H9 (cell line): ENCODE data around the gene MPP7. TPM values are rescaled to one million over a fixed set of nuclear protein-coding genes. Genes with fewer than 3 reads are reported as not detected.

Experiments
- DNase-seq: peaks from one replicate; pipeline ENCODE4 v3.0.0-alpha.2; 2017
- H2AFZ ChIP-seq: one replicate; pipeline ENCODE4 v1.6.1; 2013; ENCODE audit warnings: mild to moderate bottlenecking, low read length, control low read depth, moderate library complexity
- H2AK5ac ChIP-seq: 2 replicates; pipeline ENCODE4 v1.6.1; 2013; ENCODE audit warnings: low read length, control low read depth, mixed read lengths; ENCODE audit not compliant: insufficient read length
- H2BK120ac ChIP-seq: one replicate; pipeline ENCODE4 v1.6.1; 2013; ENCODE audit warnings: low read depth, mild to moderate bottlenecking, low read length, control low read depth, inconsistent platforms; ENCODE audit not compliant: poor library complexity, severe bottlenecking
- H2BK12ac ChIP-seq: 2 replicates; pipeline ENCODE4 v1.6.1; 2013; ENCODE audit warnings: low read length, control low read depth, mixed read lengths, low read depth; ENCODE audit not compliant: insufficient read length
- H2BK15ac ChIP-seq: 2 replicates; pipeline ENCODE4 v1.6.1; 2013; ENCODE audit warnings: low read depth, low read length, control low read depth
- H2BK20ac ChIP-seq: one replicate; pipeline ENCODE4 v1.6.1; 2013; ENCODE audit warnings: low read depth, mild to moderate bottlenecking, low read length, control low read depth, inconsistent platforms; ENCODE audit not compliant: poor library complexity, severe bottlenecking
- H2BK5ac ChIP-seq: 2 replicates; pipeline ENCODE4 v1.6.1; 2013; ENCODE audit warnings: low read length, control low read depth, mixed read lengths; ENCODE audit not compliant: insufficient read length
- H3K14ac ChIP-seq: 2 replicates; pipeline ENCODE4 v1.6.1; 2013; ENCODE audit warnings: low read length, control low read depth; ENCODE audit not compliant: insufficient read depth
- H3K18ac ChIP-seq: 2 replicates; pipeline ENCODE4 v1.6.1; 2013; ENCODE audit warnings: low read depth, mild to moderate bottlenecking, mixed read lengths, low read length, control low read depth; ENCODE audit not compliant: insufficient read length
- H3K23ac ChIP-seq: 2 replicates; pipeline ENCODE4 v1.6.1; 2013; ENCODE audit warnings: low read length, control low read depth, mixed read lengths, low read depth; ENCODE audit not compliant: insufficient read length
- H3K23me2 ChIP-seq: 2 replicates; pipeline ENCODE4 v1.6.1; 2013; ENCODE audit warnings: low read depth, mild to moderate bottlenecking, mixed read lengths, low read length, control low read depth; ENCODE audit not compliant: insufficient read length, poor library complexity, severe bottlenecking
- H3K27ac ChIP-seq: 2 replicates; pipeline ENCODE4 v1.5.1; 2013; ENCODE audit warnings: low read length, control low read depth, mixed read lengths, low read depth; ENCODE audit not compliant: insufficient read length
- H3K27me3 ChIP-seq: 2 replicates; pipeline ENCODE4 v1.6.1; 2013; ENCODE audit warnings: low read length, control low read depth, inconsistent platforms; ENCODE audit not compliant: insufficient read depth
- H3K4ac ChIP-seq: 2 replicates; pipeline ENCODE4 v1.6.1; 2013; ENCODE audit warnings: low read depth, mild to moderate bottlenecking, control low read depth, inconsistent platforms, low read length, moderate library complexity
- H3K4me1 ChIP-seq: 2 replicates; pipeline ENCODE4 v1.6.1; 2013; ENCODE audit warnings: low read length, control low read depth, inconsistent platforms; ENCODE audit not compliant: insufficient read depth
- H3K4me2 ChIP-seq: 2 replicates; pipeline ENCODE4 v1.6.1; 2013; ENCODE audit warnings: low read length, control low read depth, mixed read lengths; ENCODE audit not compliant: insufficient read length, insufficient read depth
- H3K56ac ChIP-seq: 2 replicates; pipeline ENCODE4 v1.6.1; 2013; ENCODE audit warnings: low read depth, mild to moderate bottlenecking, mixed read lengths, low read length, control low read depth; ENCODE audit not compliant: insufficient read length
- H3K79me1 ChIP-seq: 2 replicates; pipeline ENCODE4 v1.6.1; 2013; ENCODE audit warnings: low read depth, mild to moderate bottlenecking, moderate library complexity, low read length, control low read depth, inconsistent platforms; ENCODE audit not compliant: insufficient read depth, poor library complexity, severe bottlenecking
- H3K79me2 ChIP-seq: 2 replicates; pipeline ENCODE4 v1.6.1; 2013; ENCODE audit warnings: low read length, control low read depth, inconsistent platforms; ENCODE audit not compliant: insufficient read depth
- H3K9ac ChIP-seq: 2 replicates; pipeline ENCODE4 v1.6.1; 2013; ENCODE audit warnings: low read length, control low read depth, mixed read lengths; ENCODE audit not compliant: insufficient read length; ENCODE audit errors: extremely low read depth
- H3K9me3 ChIP-seq: one replicate; pipeline ENCODE4 v1.6.1; 2013; ENCODE audit warnings: low read depth, low read length, inconsistent platforms; ENCODE audit not compliant: control insufficient read depth
- H3T11ph ChIP-seq: one replicate; pipeline ENCODE4 v1.6.1; 2013; ENCODE audit warnings: mild to moderate bottlenecking, low read length, control low read depth, inconsistent platforms
- H4K20me1 ChIP-seq: one replicate; pipeline ENCODE4 v1.6.1; 2013; ENCODE audit not compliant: control insufficient read depth, insufficient read length, insufficient read depth
- H4K5ac ChIP-seq: 2 replicates; pipeline ENCODE4 v1.6.1; 2013; ENCODE audit warnings: low read depth, mild to moderate bottlenecking, mixed read lengths, low read length, control low read depth; ENCODE audit not compliant: insufficient read length
- H4K8ac ChIP-seq: replicated peaks from 2 replicates; pipeline ENCODE4 v1.6.1; 2013; ENCODE audit warnings: low read length, control low read depth, mixed read lengths, low read depth; ENCODE audit not compliant: insufficient read length
- H4K91ac ChIP-seq: 2 replicates; pipeline ENCODE4 v1.6.1; 2013; ENCODE audit warnings: low read depth, mild to moderate bottlenecking, moderate library complexity, mixed read lengths, low read length, control low read depth; ENCODE audit not compliant: insufficient read length
- H3K27ac Mint-ChIP-seq, 3 experiments: 2 replicates in 2 of 3; 3 replicates in 1 of 3; pipeline ENCODE4 v1.8.0; 2020 to 2021; ENCODE audit warnings: mixed read lengths in 3 of 3, mild to moderate bottlenecking in 1 of 3, moderate library complexity in 1 of 3
- H3K27me3 Mint-ChIP-seq: 2 replicates; pipeline ENCODE4 v1.8.0; 2021; ENCODE audit warnings: low read depth, mild to moderate bottlenecking, moderate library complexity, mixed read lengths
- H3K36me3 Mint-ChIP-seq, 3 experiments: 2 replicates in 2 of 3; 3 replicates in 1 of 3; pipeline ENCODE4 v1.8.0; 2020 to 2021; ENCODE audit warnings: low read depth in 3 of 3, mixed read lengths in 3 of 3; ENCODE audit not compliant: insufficient read depth in 1 of 3
- H3K4me1 Mint-ChIP-seq, 2 experiments: 2 replicates each; pipeline ENCODE4 v1.8.0; 2020; ENCODE audit warnings: mixed read lengths in 2 of 2
- H3K4me3 Mint-ChIP-seq, 2 experiments: 2 replicates in 1 of 2; 3 replicates in 1 of 2; pipeline ENCODE4 v1.8.0; 2020 to 2021; ENCODE audit warnings: mild to moderate bottlenecking in 2 of 2, mixed read lengths in 2 of 2, moderate library complexity in 1 of 2
- H3K9me3 Mint-ChIP-seq, 2 experiments: 2 replicates in 1 of 2; 3 replicates in 1 of 2; pipeline ENCODE4 v1.8.0; 2020; ENCODE audit warnings: mild to moderate bottlenecking in 2 of 2, mixed read lengths in 2 of 2, moderate library complexity in 1 of 2
- CTCF ChIP-seq: fragments of 200-600 bp; sonication (generic); conservative IDR thresholded peaks from 3 replicates; pipeline ENCODE4 v1.8.0; 2021; ENCODE audit warnings: antibody characterized with exemption, mild to moderate bottlenecking
- WGBS: extraction: QIAGEN DNeasy Blood & Tissue Kit; methylation state at CpG from one replicate; pipeline ENCODE4 v1.1.7; 2013; ENCODE audit warnings: missing lambda C conversion rate, low lambda C conversion rate, mixed read lengths; ENCODE audit not compliant: insufficient read length; ENCODE audit errors: extremely low coverage; 5-methylcytosine and 5-hydroxymethylcytosine counted together
- total RNA-seq: library from RNA; stranded (reverse); gene quantifications from 2 replicates; pipeline ENCODE4 v1.2.1, GENCODE V29; 2021

MPP7 gene
- total RNA-seq, 1 experiment from 2014 or later = 6.9 TPM

- Histone ChIP-seq H2BK20ac (no peak overlapping the region), H3K23ac (no peak overlapping the region), H3T11ph (no peak overlapping the region), H3K56ac (no peak overlapping the region), H2BK120ac (no peak overlapping the region), H3K9me3 (no peaks in the 10 kb centered on the region), H2BK5ac (no peak overlapping the region), H3K79me1 (no peaks in the 10 kb centered on the region), H3K4me1 (no peaks in the 10 kb centered on the region), H3K23me2 (no peaks in the 10 kb centered on the region), H2BK15ac (no peak overlapping the region), H4K5ac (no peak overlapping the region), H2BK12ac (no peak overlapping the region), H4K20me1 (no peaks in the 10 kb centered on the region), H3K4me2 (no peak overlapping the region), H4K8ac (no peak overlapping the region), H3K14ac (no peak overlapping the region), H3K79me2 (no peaks in the 10 kb centered on the region), H2AFZ (no peak overlapping the region), H3K9ac (peak overlapping the region; percentile 13), H4K91ac (no peak overlapping the region), H3K27ac (no peak overlapping the region), H3K18ac (no peak overlapping the region), H3K27me3 (no peaks in the 10 kb centered on the region), H2AK5ac (no peak overlapping the region), H3K4ac (no peak overlapping the region)
- no peak for DNase-seq
- H3K4me1 Mint-ChIP-seq = peaks cover 3 to 4% of the 10 kb centered on the region in 2 experiments; a peak in 2 of 4 replicates
- no peak overlapping the region for H3K4me3 Mint-ChIP-seq
- peaks cover 0 to 5% of the 10 kb centered on the region in 2 experiments; a peak in 2 of 5 replicates for H3K9me3 Mint-ChIP-seq
- WGBS = no CpG with 5 or more reads among the region's 3 CpGs
- no peaks in the 10 kb centered on the region for H3K36me3 Mint-ChIP-seq
- H3K27ac Mint-ChIP-seq = no peak overlapping the region
- TF ChIP-seq CTCF = no peak
- peaks cover 31% of the 10 kb centered on the region for H3K27me3 Mint-ChIP-seq
Measured at GRCh38 chr10:28311104-28311503, 8.2 kb upstream of the MPP7 start.
